ENCODE measurements around the gene NAT14.
"Not testable (repeated sequence)": the region's sequence is repeated elsewhere in the genome, so short reads cannot be mapped to it uniquely, and the experiment has no call there.

The NAT14 gene

DNA sequence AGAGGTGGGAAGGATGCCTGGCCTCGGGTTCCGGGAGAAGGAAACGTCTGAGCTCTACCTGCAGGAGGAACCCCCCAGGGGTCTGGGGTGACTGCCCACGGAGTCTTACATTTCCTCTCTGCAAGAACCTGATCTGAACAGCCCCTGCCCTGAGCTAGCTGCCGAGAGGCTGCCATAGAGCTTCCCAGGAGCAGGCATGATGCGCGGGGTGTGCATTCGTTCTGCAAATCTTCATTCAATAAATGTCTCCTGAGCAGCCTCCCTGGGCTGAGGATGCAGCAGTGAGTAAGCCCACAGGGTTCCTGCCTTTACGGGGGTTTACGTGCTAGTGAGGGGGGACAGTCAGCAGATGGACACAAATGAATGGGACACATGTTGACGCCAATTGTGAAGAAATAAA is 40.3 kb upstream of the NAT14 start:
- H3K27me3 ChIP-seq (ENCODE audit: insufficient read depth, low read depth, severe bottlenecking) = peaks cover 12% of the 10 kb centered on the region

DNA sequence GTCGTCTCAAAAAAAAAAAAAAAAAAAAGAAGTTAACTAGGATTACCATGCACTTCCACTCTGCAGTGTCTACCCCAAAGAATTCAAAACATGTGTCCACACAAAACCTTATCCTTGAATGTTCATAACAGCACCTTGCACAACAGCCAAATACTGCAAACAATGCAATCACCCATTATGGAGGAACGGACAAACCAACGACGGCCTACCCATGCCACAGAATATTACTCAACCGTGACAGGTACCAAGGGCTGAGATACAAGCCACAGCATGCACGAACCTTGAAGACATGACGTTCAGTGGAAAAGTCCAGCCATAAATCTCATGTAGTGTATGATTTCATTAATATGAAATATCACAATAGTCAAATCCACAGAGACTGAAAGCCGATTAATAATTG is 38.9 kb upstream of the NAT14 start:
- no peak overlapping the region for H3K27ac ChIP-seq
- DNase-seq = no peak
- no peaks in the 10 kb centered on the region for H3K36me3 ChIP-seq
- TF ChIP-seq, protein P1, sequence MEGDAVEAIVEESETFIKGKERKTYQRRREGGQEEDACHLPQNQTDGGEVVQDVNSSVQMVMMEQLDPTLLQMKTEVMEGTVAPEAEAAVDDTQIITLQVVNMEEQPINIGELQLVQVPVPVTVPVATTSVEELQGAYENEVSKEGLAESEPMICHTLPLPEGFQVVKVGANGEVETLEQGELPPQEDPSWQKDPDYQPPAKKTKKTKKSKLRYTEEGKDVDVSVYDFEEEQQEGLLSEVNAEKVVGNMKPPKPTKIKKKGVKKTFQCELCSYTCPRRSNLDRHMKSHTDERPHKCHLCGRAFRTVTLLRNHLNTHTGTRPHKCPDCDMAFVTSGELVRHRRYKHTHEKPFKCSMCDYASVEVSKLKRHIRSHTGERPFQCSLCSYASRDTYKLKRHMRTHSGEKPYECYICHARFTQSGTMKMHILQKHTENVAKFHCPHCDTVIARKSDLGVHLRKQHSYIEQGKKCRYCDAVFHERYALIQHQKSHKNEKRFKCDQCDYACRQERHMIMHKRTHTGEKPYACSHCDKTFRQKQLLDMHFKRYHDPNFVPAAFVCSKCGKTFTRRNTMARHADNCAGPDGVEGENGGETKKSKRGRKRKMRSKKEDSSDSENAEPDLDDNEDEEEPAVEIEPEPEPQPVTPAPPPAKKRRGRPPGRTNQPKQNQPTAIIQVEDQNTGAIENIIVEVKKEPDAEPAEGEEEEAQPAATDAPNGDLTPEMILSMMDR (IDR thresholded peaks at IDR 0.05; ENCODE audit: low read depth, low read length) = no peak
- peaks cover 12% of the 10 kb centered on the region for H3K27me3 ChIP-seq (ENCODE audit: insufficient read depth, low read depth, severe bottlenecking)
- no peaks in the 10 kb centered on the region for H3K9me3 ChIP-seq (ENCODE audit: severe bottlenecking)
- no peak overlapping the region for H3K4me3 ChIP-seq (ENCODE audit: low read depth, low read length)

More for the DNA sequence above, 40.3 kb upstream of the NAT14 start:
- no peak for DNase-seq
- H3K36me3 ChIP-seq = no peaks in the 10 kb centered on the region
- TF ChIP-seq, protein P1 (IDR thresholded peaks at IDR 0.05; ENCODE audit: low read depth, low read length) = no peak
- no peak overlapping the region for H3K4me3 ChIP-seq (ENCODE audit: low read depth, low read length)
- no peak overlapping the region for H3K27ac ChIP-seq
- no peaks in the 10 kb centered on the region for H3K9me3 ChIP-seq (ENCODE audit: severe bottlenecking)

DNA sequence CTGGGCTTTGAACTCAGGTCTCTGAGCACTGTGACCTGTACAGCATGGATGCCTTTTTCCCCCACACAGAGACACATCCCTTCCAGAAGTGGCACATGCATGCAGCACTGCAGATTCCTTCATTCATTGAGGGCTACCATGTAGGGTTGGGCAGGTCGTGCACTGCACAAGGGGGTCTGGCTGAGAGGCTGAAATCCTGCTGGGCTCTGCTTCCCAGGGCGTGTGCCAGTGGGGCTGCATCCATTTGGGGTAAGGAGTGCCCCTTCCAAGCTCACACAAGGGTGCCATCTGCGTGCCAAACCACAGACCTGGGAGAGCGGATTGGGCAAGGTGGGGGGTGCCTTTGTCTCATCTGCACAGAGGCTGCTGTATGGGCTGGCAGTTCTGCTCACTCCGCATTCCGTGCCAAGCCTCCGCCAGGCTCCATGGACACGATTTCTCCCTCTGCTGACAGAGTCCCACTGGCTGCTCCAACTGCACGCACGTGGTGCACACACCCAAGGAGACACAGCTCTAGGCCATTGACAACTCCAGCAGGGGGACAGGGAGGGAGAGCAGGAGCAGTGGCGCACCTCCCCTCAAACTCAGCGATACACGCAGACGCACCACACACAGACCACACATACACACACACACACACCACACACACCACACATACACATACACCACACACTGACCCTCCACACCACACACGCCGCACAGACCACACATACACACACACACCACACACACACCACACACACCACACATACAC is 37.4 kb upstream of the NAT14 start:
- Histone ChIP-seq H3K27me3 (ENCODE audit: insufficient read depth, low read depth, severe bottlenecking) (peaks cover 16% of the 10 kb centered on the region), H3K36me3 (no peaks in the 10 kb centered on the region), H3K27ac (no peak overlapping the region), H3K4me3 (ENCODE audit: low read depth, low read length) (no peak overlapping the region), H3K9me3 (ENCODE audit: severe bottlenecking) (no peaks in the 10 kb centered on the region)
- DNase-seq = no peak
- TF ChIP-seq, protein P1 (IDR thresholded peaks at IDR 0.05; ENCODE audit: low read depth, low read length) = no peak

DNA sequence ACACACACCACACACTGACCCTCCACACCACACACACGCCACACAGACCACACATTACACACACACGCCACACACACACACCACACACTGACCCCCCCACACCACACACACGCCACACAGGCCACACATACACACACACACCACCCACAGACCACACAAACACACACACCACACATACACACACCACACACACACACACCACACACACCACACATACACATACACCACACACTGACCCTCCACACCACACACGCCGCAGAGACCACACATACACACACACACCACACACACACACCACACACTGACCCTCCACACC is 36.9 kb upstream of the NAT14 start:
- H3K27me3 ChIP-seq (ENCODE audit: insufficient read depth, low read depth, severe bottlenecking) = peaks cover 16% of the 10 kb centered on the region
- H3K27ac ChIP-seq = not testable (repeated sequence)

DNA sequence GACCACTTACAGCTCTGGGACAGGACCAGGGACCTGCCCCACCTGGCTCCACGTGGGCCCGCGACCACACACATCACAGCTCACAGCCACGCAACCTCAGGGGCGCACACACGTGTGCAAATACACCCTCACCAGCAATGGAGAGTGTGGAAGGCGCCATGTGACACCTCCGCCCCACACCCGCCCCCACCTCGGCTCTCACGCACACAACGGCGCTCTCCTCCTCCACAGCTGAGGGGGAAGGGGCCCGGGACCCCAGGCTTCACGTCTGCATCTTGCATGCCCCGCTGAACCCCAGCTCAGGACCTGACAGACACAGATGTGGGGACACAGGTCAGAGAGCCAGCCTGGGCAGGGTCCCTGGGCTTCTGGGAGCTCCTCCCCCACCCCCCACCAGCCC is 35.5 kb upstream of the NAT14 start:
- H3K9me3 ChIP-seq (ENCODE audit: severe bottlenecking) = no peaks in the 10 kb centered on the region
- TF ChIP-seq, protein P1 (IDR thresholded peaks at IDR 0.05; ENCODE audit: low read depth, low read length) = no peak
- peaks cover 11% of the 10 kb centered on the region for H3K27me3 ChIP-seq (ENCODE audit: insufficient read depth, low read depth, severe bottlenecking)
- no peak overlapping the region for H3K27ac ChIP-seq
- H3K36me3 ChIP-seq = peaks cover 3% of the 10 kb centered on the region; the same call in 1 of the 2 replicates
- no peak overlapping the region for H3K4me3 ChIP-seq (ENCODE audit: low read depth, low read length)
- no peak for DNase-seq

More for the DNA sequence above, 36.9 kb upstream of the NAT14 start:
- not testable (repeated sequence) for H3K9me3 ChIP-seq (ENCODE audit: severe bottlenecking); H3K4me3 ChIP-seq (ENCODE audit: low read depth, low read length); DNase-seq; H3K36me3 ChIP-seq

DNA sequence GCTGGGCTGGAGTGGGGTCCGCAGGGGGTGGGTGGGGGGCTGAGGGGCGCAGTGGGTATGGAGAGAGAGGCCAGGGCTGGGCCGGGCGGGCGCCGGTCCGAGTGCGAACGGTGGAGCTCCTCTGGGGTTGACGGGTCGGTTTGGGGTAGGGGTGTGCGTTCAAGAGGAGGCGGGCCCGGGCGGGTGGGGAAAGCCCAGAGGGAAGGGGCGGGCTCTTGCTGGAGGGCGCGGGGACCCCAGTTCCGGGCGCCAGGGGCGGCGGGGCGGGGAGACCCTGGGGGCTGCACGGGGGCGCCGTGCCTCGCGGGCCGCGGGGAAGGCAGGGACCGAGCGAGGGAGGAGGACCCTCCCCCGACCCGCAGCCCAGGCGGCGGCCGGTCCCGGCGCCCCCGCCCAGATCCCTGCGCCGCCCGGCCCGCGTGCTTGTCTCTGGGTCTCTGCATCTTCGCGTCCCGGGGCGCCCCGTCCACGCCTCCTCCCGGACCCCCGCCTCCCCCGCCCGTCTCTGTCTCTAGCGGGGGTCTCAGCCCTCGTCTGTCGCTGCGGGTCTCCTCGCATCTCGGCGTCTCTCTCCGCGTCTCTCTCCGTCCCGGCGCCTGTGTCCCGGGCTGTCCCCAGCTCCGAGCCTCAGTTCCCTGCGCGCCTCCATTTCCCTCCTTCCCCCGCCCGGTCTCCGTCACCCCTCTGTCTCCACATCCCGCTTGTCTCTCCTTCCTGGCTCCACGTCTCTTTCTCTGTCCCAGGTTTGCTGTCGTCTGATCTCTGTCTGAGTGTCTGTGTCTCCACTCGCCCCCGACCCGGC is 33.6 kb upstream of the NAT14 start:
- Histone ChIP-seq H3K36me3 (peaks cover 9% of the 10 kb centered on the region; the same call in 1 of the 2 replicates), H3K27me3 (ENCODE audit: insufficient read depth, low read depth, severe bottlenecking) (peaks cover 11% of the 10 kb centered on the region), H3K4me3 (ENCODE audit: low read depth, low read length) (peak overlapping the region; percentile 50), H3K27ac (no peak overlapping the region), H3K9me3 (ENCODE audit: severe bottlenecking) (no peaks in the 10 kb centered on the region)
- DNase-seq = no peak
- TF ChIP-seq, protein P1 (IDR thresholded peaks at IDR 0.05; ENCODE audit: low read depth, low read length) = no peak

Data from WERI-Rb-1 (cell line).